ENCODE results near the gene CLPTM1L.

GRCh38 chr5:1310118-1310517 is 34.8 kb downstream of the CLPTM1L start:
- TF ChIP-seq CTCF (conservative IDR thresholded peaks at IDR 0.05) (no peak), ZFX (IDR thresholded peaks at IDR 0.05) (no peak)

Data from C4-2B (cell line).